Thymus (tissue), 11 donors: ENCODE data around the gene RIPOR2. TPM values are rescaled to one million over a fixed set of nuclear protein-coding genes. Genes with fewer than 3 reads are reported as not detected.

Experiments used
- DNase-seq, 9 donors: peaks; one replicate each; pipeline ENCODE4 v3.0.0-alpha.2; 2013; ENCODE audit warnings: low spot score in 9 of 9, low read depth in 6 of 9, missing footprints in 1 of 9
- H3K27ac ChIP-seq, 2 donors: one replicate each; pipeline ENCODE4 v1.5.1; 2013; ENCODE audit warnings: control low read depth in 1 of 2, low read depth in 1 of 2, low read length in 1 of 2, mild to moderate bottlenecking in 1 of 2, moderate library complexity in 1 of 2
- H3K27me3 ChIP-seq, 2 donors: one replicate each; pipeline ENCODE4 v1.5.1; 2013; ENCODE audit warnings: low read length in 1 of 2; ENCODE audit not compliant: control insufficient read depth in 2 of 2, insufficient read depth in 1 of 2
- H3K36me3 ChIP-seq, 2 donors: one replicate each; pipeline ENCODE4 v1.5.1; 2013; ENCODE audit warnings: low read length in 1 of 2, mild to moderate bottlenecking in 1 of 2, moderate library complexity in 1 of 2; ENCODE audit not compliant: control insufficient read depth in 2 of 2, insufficient read depth in 2 of 2
- H3K4me1 ChIP-seq, 2 donors: one replicate each; pipeline ENCODE4 v1.5.1; 2013; ENCODE audit warnings: low read length in 2 of 2; ENCODE audit not compliant: control insufficient read depth in 2 of 2, insufficient read depth in 2 of 2
- H3K4me3 ChIP-seq, 2 donors: one replicate each; pipeline ENCODE4 v1.5.1; 2013; ENCODE audit warnings: low read length in 2 of 2, control low read depth in 1 of 2, mild to moderate bottlenecking in 1 of 2
- H3K9me3 ChIP-seq, 2 donors: one replicate each; pipeline ENCODE4 v1.5.1; 2013; ENCODE audit warnings: low read length in 1 of 2, mild to moderate bottlenecking in 1 of 2; ENCODE audit not compliant: control insufficient read depth in 2 of 2, insufficient read depth in 1 of 2
- WGBS: extraction: QIAGEN DNeasy Blood & Tissue Kit; methylation state at CpG from one replicate; pipeline ENCODE4 v1.1.7; 2013; 5-methylcytosine and 5-hydroxymethylcytosine counted together
- polyA plus RNA-seq: library from polyadenylated mRNA; stranded (reverse); fragments of 200-250 nt; gene quantifications from one replicate; pipeline ENCODE4 v1.2.3, GENCODE V29; 2013
- total RNA-seq: library from RNA; stranded (reverse); fragments of 120-200 nt; gene quantifications from one replicate; pipeline ENCODE4 v1.2.4, GENCODE V29; 2013
- donor health status: healthy.

RIPOR2 gene
- total and polyA plus RNA-seq, 2 donors = 27.4 to 48.4 TPM

- no peak overlapping the region for H3K4me3 ChIP-seq
- peak overlapping the region; percentile 4 to 61 for H3K27ac ChIP-seq
- peak in 4 of 9 donors; percentile 14 to 59 (median 25) for DNase-seq
- H3K9me3 ChIP-seq = no peaks in the 10 kb centered on the region
- H3K27me3 ChIP-seq = no peaks in the 10 kb centered on the region
- H3K4me1 ChIP-seq = peaks cover 4 to 42% of the 10 kb centered on the region in 2 donors
- WGBS = 29% methylated on average over 1 of the region's 1 CpG
- H3K36me3 ChIP-seq = peaks cover 45 to 78% of the 10 kb centered on the region in 2 donors
Observed at GRCh38 chr6:24858177-24858653, 77.5 kb downstream of the RIPOR2 start.

DNA sequence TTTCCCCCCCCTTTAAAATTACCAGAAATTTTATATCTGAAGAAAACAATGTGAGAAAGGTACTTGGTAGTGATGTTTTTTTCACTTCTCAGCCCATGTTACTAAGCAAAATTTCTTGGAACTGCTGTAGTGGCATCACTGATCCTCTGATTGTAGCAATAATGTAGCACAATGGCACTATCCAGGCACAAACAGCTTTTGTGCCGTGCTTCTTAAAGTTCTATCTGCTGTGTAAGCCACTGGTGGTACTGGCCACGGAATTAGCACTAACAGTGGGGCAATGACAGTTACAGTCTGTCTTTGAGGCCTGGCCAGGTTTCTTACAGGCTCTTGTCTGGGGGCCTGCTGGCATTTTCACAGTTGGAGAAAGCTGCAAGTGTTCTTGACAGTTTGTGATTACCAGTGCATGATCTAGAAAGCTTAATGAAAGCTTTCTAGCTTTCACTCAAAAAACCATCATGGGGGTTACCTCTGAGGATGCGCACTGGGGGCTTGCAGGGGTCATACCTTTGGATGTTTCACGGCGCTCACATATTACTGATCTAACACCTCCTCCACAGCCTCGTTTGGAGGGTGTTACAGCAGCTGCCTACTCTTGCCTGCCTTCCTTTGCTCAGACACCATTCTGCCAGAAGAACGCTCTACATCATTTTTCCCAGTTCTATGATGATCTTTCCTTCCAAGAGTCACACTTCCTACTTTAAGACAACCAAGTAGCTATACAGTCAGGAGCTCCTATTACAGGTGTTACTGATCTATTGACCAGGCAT lies 78.7 kb downstream of the RIPOR2 start:
- H3K9me3 ChIP-seq = no peaks in the 10 kb centered on the region
- no peak for DNase-seq
- no peaks in the 10 kb centered on the region for H3K27me3 ChIP-seq
- H3K4me1 ChIP-seq = peaks cover 4 to 37% of the 10 kb centered on the region in 2 donors
- WGBS = 93% methylated on average over 7 of the region's 7 CpGs
- peaks cover 42 to 78% of the 10 kb centered on the region in 2 donors for H3K36me3 ChIP-seq
- peak overlapping the region in 1 of 2 donors; percentile 50 for H3K27ac ChIP-seq
- no peak overlapping the region for H3K4me3 ChIP-seq

DNA sequence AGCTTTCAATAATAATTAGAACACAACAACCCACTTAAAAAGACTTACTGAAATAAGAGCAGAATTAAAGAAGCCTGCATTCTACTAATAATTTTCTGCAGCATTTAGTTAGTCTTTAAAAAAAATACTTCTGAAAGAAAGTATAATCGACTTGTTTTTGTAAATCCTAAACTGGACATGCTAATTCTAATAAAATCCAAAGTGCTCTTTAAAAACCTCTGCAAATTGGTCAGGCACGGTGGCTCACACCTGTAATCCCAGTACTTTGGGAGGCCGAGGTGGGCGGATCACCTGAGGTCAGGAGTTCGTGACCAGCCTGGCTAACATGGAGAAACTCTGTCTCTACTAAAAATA lies 79.5 kb downstream of the RIPOR2 start:
- no peaks in the 10 kb centered on the region for H3K9me3 ChIP-seq
- WGBS = 85% methylated on average over 5 of the region's 5 CpGs
- no peaks in the 10 kb centered on the region for H3K27me3 ChIP-seq
- H3K4me1 ChIP-seq = peaks cover 4 to 33% of the 10 kb centered on the region in 2 donors
- no peak for DNase-seq
- H3K4me3 ChIP-seq = no peak overlapping the region
- no peak overlapping the region for H3K27ac ChIP-seq
- H3K36me3 ChIP-seq = peaks cover 46 to 81% of the 10 kb centered on the region in 2 donors

DNA sequence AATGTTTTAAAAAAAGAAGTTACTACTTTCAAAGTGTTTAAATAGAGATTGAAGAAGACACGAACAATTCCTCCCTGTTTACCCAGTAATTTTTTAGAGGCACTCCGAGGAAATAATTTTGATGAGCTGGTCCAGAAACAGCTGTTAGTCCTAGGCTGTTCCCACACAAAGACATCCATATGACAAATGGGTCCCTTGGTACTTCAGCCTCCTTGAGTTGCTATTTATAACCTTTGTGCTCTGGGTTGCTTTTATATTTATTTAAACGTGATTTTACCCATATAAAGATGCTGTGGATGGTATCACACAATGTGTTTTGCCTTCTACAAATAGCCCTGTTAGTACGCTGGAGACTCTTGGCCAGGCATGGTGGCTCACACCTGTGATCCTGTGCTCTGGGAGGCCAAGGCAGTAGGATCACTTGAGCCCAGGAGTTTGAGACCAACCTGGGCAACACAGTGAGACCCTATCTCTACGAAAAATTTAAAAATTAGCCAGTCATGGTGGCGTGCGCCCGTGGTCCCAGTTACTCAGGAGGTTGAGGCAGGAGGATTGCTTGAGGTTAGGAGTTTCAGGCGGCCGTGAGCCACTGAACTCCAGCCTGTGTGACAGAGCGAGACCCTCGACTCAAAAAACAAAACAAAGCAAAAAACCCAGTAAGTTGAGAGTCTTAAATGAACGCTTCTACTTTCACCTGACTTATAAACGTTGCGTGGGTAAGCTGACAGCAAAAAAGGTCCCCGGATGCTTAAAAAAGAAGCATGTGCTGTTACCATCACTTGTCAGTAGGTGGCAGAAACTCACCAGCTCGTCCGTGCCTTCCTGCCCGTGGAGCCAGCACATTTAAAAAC lies 80.1 kb downstream of the RIPOR2 start:
- peaks cover 4 to 29% of the 10 kb centered on the region in 2 donors for H3K4me1 ChIP-seq
- 58% methylated on average over 19 of the region's 19 CpGs for WGBS
- DNase-seq = peak; percentile 49 to 89 (median 73)
- no peaks in the 10 kb centered on the region for H3K9me3 ChIP-seq
- no peak overlapping the region for H3K4me3 ChIP-seq
- no peaks in the 10 kb centered on the region for H3K27me3 ChIP-seq
- H3K27ac ChIP-seq = peak overlapping the region in 1 of 2 donors; percentile 25
- peaks cover 45 to 80% of the 10 kb centered on the region in 2 donors for H3K36me3 ChIP-seq

DNA sequence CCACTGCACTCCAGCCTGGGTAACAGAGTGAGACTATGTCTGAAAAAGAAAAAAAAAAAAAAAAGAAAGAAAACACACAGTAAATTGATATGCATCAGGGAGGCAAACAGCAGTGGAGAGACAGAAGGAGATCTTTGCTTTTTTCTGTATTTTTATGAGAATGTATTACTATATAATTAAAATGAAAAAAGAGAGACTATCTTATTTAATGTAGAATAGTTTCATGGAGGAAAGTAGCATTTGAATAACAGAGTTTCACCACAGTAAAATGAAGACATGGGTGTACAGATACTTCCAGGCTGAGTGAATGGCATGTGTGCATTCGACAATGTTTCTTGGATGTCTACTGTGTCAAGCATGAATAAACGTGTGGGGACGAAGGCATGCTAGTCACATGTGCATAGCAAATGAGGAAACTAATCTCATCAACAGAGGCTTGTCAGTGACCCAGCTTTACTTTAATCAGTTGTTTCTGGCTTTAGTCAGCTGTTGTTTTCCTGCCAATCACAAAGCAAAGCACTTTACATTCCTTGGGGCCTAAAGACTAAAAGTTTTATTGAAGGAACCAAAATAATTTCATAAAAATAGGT lies 81.6 kb downstream of the RIPOR2 start:
- Histone ChIP-seq H3K27ac (no peak overlapping the region), H3K4me3 (no peak overlapping the region), H3K27me3 (no peaks in the 10 kb centered on the region), H3K36me3 (peaks cover 45 to 79% of the 10 kb centered on the region in 2 donors), H3K4me1 (peaks cover 4 to 21% of the 10 kb centered on the region in 2 donors), H3K9me3 (no peaks in the 10 kb centered on the region)
- no peak for DNase-seq
- 91% methylated on average over 3 of the region's 3 CpGs for WGBS

DNA sequence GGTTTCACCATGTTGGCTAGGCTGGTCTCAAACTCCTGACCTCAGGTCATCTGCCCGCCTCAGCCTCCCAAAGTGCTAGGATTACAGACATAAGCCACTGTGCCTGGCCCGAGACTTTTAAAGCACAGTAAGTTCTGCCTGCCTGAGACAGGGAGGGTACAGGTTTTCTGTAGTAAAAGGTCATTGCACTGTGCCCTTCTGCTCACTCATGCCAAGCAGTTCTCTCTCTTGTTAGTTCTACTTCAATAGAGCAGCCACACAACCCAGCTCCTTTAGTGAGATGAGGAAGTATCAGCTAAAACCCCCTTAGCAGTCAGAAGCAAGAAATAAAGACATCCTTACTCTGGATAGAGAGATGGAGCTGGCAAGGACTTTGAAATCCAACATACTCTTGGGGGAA lies 84.7 kb downstream of the RIPOR2 start:
- Histone ChIP-seq H3K9me3 (no peaks in the 10 kb centered on the region), H3K27me3 (no peaks in the 10 kb centered on the region), H3K27ac (no peak overlapping the region), H3K36me3 (peaks cover 58 to 84% of the 10 kb centered on the region in 2 donors), H3K4me1 (peaks cover 0 to 3% of the 10 kb centered on the region in 2 donors), H3K4me3 (no peak overlapping the region)
- no peak for DNase-seq
- WGBS = 97% methylated on average over 2 of the region's 2 CpGs

DNA sequence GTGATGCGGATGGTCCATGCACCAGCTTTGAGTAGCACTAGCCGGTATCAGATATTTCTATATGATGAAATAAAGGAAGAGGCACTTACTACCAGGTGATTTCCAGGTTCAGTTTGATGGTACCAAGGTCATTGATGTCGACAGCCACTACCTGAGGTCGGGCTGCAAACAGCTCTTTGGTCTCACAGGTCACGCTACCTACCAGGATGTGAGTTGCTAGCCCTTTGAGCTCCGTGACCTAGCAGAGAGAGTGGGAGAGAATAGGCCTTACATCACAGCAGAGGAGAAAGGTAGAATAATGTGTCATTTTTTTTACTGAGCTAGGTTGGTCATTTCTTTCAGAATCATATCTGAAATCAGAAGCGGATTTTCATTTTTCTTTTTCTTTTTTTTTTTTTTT lies 86.0 kb downstream of the RIPOR2 start:
- peaks cover 71 to 90% of the 10 kb centered on the region in 2 donors for H3K36me3 ChIP-seq
- no peaks in the 10 kb centered on the region for H3K27me3 ChIP-seq
- H3K4me3 ChIP-seq = no peak overlapping the region
- H3K4me1 ChIP-seq = no peaks in the 10 kb centered on the region
- no peaks in the 10 kb centered on the region for H3K9me3 ChIP-seq
- 97% methylated on average over 7 of the region's 7 CpGs for WGBS
- DNase-seq = no peak
- no peak overlapping the region for H3K27ac ChIP-seq

DNA sequence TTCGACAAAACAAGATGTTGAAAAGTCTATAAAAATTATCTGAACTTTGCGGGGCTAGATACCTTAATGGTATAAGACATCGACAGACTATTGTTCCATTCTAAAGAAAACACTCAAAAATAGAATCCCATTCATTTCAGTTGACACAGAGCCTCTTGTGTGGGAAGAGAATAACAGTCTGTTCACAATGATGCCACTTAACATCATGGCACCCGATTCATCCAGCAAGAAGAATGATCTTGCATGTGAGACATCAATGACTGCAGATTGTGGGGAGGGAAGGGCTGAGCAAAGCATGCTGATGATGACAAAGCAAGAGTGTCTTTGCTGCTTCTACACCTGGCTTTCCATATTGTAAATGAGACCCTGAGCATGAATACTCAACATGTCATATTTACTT lies 87.3 kb downstream of the RIPOR2 start:
- WGBS = 98% methylated on average over 4 of the region's 4 CpGs
- Histone ChIP-seq H3K4me1 (no peaks in the 10 kb centered on the region), H3K4me3 (no peak overlapping the region), H3K9me3 (no peaks in the 10 kb centered on the region), H3K27ac (no peak overlapping the region), H3K36me3 (peaks cover 67 to 85% of the 10 kb centered on the region in 2 donors), H3K27me3 (no peaks in the 10 kb centered on the region)
- DNase-seq = no peak

GRCh38 chr6:24847402-24847801 lies 88.4 kb downstream of the RIPOR2 start:
- H3K27me3 ChIP-seq = no peaks in the 10 kb centered on the region
- DNase-seq = no peak
- no peaks in the 10 kb centered on the region for H3K4me1 ChIP-seq
- no peaks in the 10 kb centered on the region for H3K9me3 ChIP-seq
- H3K27ac ChIP-seq = no peak overlapping the region
- 96% methylated on average over 7 of the region's 7 CpGs for WGBS
- no peak overlapping the region for H3K4me3 ChIP-seq
- H3K36me3 ChIP-seq = peaks cover 70 to 83% of the 10 kb centered on the region in 2 donors
